ENCODE measurements around the gene PRICKLE2. TPM values are rescaled to one million over a fixed set of nuclear protein-coding genes. Genes with fewer than 3 reads are reported as not detected.

Gene PRICKLE2
- polyA plus RNA-seq, 1 donor (not counting 4 experiments of a cell fraction or from before 2014, with no cell fraction given): 7.8 TPM

- no peak overlapping the region for H3K27ac ChIP-seq (ENCODE audit: control insufficient read depth, insufficient read depth, low read length)
Measured at GRCh38 chr3:64213224-64213878, 11.9 kb downstream of the PRICKLE2 start.

GRCh38 chr3:64209866-64210621, 15.2 kb downstream of the PRICKLE2 start:
- Histone ChIP-seq H3K27me3 (ENCODE audit: control insufficient read depth, extremely low read depth, insufficient read depth, low read length) (no peaks in the 10 kb centered on the region), H3K79me2 (ENCODE audit: control insufficient read depth, insufficient read depth, low read length) (peaks cover 11% of the 10 kb centered on the region), H3K9me3 (ENCODE audit: control insufficient read depth, low read depth, low read length) (no peaks in the 10 kb centered on the region), H3K4me3 (ENCODE audit: control insufficient read depth in 2 of 3, extremely low read depth in 1 of 3, insufficient read depth in 2 of 3, low read depth in 1 of 3, low read length in 3 of 3) (no peak overlapping the region), H3K4me2 (ENCODE audit: control insufficient read depth, extremely low read depth, insufficient read depth, low read depth, low read length) (peak overlapping the region; percentile 36), H3K36me3 (ENCODE audit: control insufficient read depth in 2 of 2, extremely low read depth in 1 of 2, insufficient read depth in 2 of 2, low read length in 2 of 2) (no peaks in the 10 kb centered on the region), H2AFZ (ENCODE audit: control insufficient read depth, low read length) (no peak overlapping the region), H3K9me1 (ENCODE audit: control insufficient read depth, extremely low read depth, insufficient read depth, low read length) (no peaks in the 10 kb centered on the region), H3K27ac (ENCODE audit: control insufficient read depth, insufficient read depth, low read length) (no peak overlapping the region), H3K4me1 (ENCODE audit: control insufficient read depth, extremely low read depth, insufficient read depth, low read length) (peaks cover 21% of the 10 kb centered on the region), H4K20me1 (ENCODE audit: control insufficient read depth, extremely low read depth, insufficient read depth, low read length) (no peaks in the 10 kb centered on the region), H3K9ac (ENCODE audit: control insufficient read depth, extremely low read depth, insufficient read depth, low read length) (no peak overlapping the region)
- dilution Hi-C loops (cut with MboI; ENCODE audit: extremely low pct_ligation_motif_present, low sequenced_read_pairs): no loop called here
- DNase-seq (ENCODE audit: low read depth, low spot score) (no peak), FAIRE-seq (peak; percentile 57)
- no peak for TF ChIP-seq EZH2 (IDR thresholded peaks at IDR 0.05; ENCODE audit: low read length)
- no peak for TF ChIP-seq CTCF (optimal IDR thresholded peaks at IDR 0.05 in 1 of 3, IDR thresholded peaks at IDR 0.05 in 1 of 3, conservative IDR thresholded peaks at IDR 0.05 in 1 of 3; ENCODE audit: extremely low read depth in 1 of 3, insufficient read depth in 2 of 3, low read length in 3 of 3)

More at GRCh38 chr3:64213224-64213878, 11.9 kb downstream of the PRICKLE2 start:
- peak overlapping the region; percentile 58 for H3K4me2 ChIP-seq (ENCODE audit: control insufficient read depth, extremely low read depth, insufficient read depth, low read depth, low read length)
- dilution Hi-C loops (cut with MboI; ENCODE audit: extremely low pct_ligation_motif_present, low sequenced_read_pairs): no loop called here
- H3K79me2 ChIP-seq (ENCODE audit: control insufficient read depth, insufficient read depth, low read length): peaks cover 7% of the 10 kb centered on the region
- H3K4me3 ChIP-seq (ENCODE audit: control insufficient read depth in 2 of 3, extremely low read depth in 1 of 3, insufficient read depth in 2 of 3, low read depth in 1 of 3, low read length in 3 of 3): no peak overlapping the region
- H3K4me1 ChIP-seq (ENCODE audit: control insufficient read depth, extremely low read depth, insufficient read depth, low read length): peaks cover 33% of the 10 kb centered on the region
- H3K9me1 ChIP-seq (ENCODE audit: control insufficient read depth, extremely low read depth, insufficient read depth, low read length): no peaks in the 10 kb centered on the region
- no peak overlapping the region for H3K9ac ChIP-seq (ENCODE audit: control insufficient read depth, extremely low read depth, insufficient read depth, low read length)
- no peaks in the 10 kb centered on the region for H3K27me3 ChIP-seq (ENCODE audit: control insufficient read depth, extremely low read depth, insufficient read depth, low read length)
- no peak for DNase-seq (ENCODE audit: low read depth, low spot score)
- FAIRE-seq: peak; percentile 65
- H3K36me3 ChIP-seq (ENCODE audit: control insufficient read depth in 2 of 2, extremely low read depth in 1 of 2, insufficient read depth in 2 of 2, low read length in 2 of 2): no peaks in the 10 kb centered on the region
- no peak overlapping the region for H2AFZ ChIP-seq (ENCODE audit: control insufficient read depth, low read length)
- no peaks in the 10 kb centered on the region for H4K20me1 ChIP-seq (ENCODE audit: control insufficient read depth, extremely low read depth, insufficient read depth, low read length)
- TF ChIP-seq CTCF (optimal IDR thresholded peaks at IDR 0.05 in 1 of 3, IDR thresholded peaks at IDR 0.05 in 1 of 3, conservative IDR thresholded peaks at IDR 0.05 in 1 of 3; ENCODE audit: extremely low read depth in 1 of 3, insufficient read depth in 2 of 3, low read length in 3 of 3): no peak
- no peak for TF ChIP-seq EZH2 (IDR thresholded peaks at IDR 0.05; ENCODE audit: low read length)
- H3K9me3 ChIP-seq (ENCODE audit: control insufficient read depth, low read depth, low read length): no peaks in the 10 kb centered on the region
